HepG2 (cell line): ENCODE results near the gene USB1. TPM values are rescaled to one million over a fixed set of nuclear protein-coding genes. Genes with fewer than 3 reads are reported as not detected.

Source experiments
- ATAC-seq: fragments of 200-7000 bp; cut with Tn5 transposase; 3 replicates; pipeline ENCODE4 v1.9.1; 2020; ENCODE audit warnings: mild to moderate bottlenecking, moderate library complexity
- BruUV-seq: library from RNA; stranded (reverse); fragments of 400-500 nt; replicated peaks from 2 replicates; lab custom pipeline; 2021; lab: Mats Ljungman, UMichigan
- CTCF ChIA-PET: fragments of 300-600 bp; formaldehyde crosslinking; extraction: SDS; loops from one replicate; lab custom pipeline; 2021; ENCODE audit warnings: low total read pairs, inconsistent platforms, low intra/inter-chr PET ratio; lab: Yijun Ruan, JAX
- POLR2A ChIA-PET: fragments of 350-600 bp; sonication (Branson Sonifier 250); formaldehyde crosslinking; loops from one replicate; lab custom pipeline; 2020; ENCODE audit warnings: antibody characterized with exemption, inconsistent platforms; lab: Yijun Ruan, JAX
- DNase-seq: peaks from one replicate; pipeline ENCODE4 v3.0.0-alpha.2; 2015; ENCODE audit warnings: low spot score
- FAIRE-seq: peaks from 3 replicates; lab custom pipeline; 2011; peaks lifted over from hg19 to GRCh38; lab: Jason Lieb, UNC
- H2AFZ ChIP-seq: one replicate; pipeline ENCODE4 v1.6.1; 2011; ENCODE audit warnings: low read length, inconsistent platforms
- H3K27ac ChIP-seq: fragments of 300-600 bp; 3 replicates; pipeline ENCODE4 v1.8.0; 2011; ENCODE audit warnings: mixed run types, mild to moderate bottlenecking, mixed read lengths, low read length, inconsistent platforms; ENCODE audit not compliant: insufficient read depth; ENCODE audit errors: extremely low read length
- H3K27me3 ChIP-seq, 2 experiments: fragments of 200-600 bp in 1 of 2; 2 replicates in 1 of 2; 3 replicates in 1 of 2; pipeline versions ENCODE4 v1.6.0 to v1.8.0; 2011; ENCODE audit warnings: low read length in 2 of 2, mild to moderate bottlenecking in 2 of 2, moderate library complexity in 2 of 2, inconsistent platforms in 1 of 2; ENCODE audit not compliant: insufficient read depth in 2 of 2, control insufficient read depth in 1 of 2
- H3K36me3 ChIP-seq, 2 experiments: fragments of 200-600 bp in 1 of 2; replicated peaks in 1 of 2; 2 replicates in 1 of 2; 3 replicates in 1 of 2; pipeline versions ENCODE4 v1.5.1 to v1.8.0; 2011; ENCODE audit warnings: low read length in 2 of 2, inconsistent platforms in 1 of 2; ENCODE audit not compliant: insufficient read depth in 2 of 2, control insufficient read depth in 1 of 2
- H3K4me1 ChIP-seq: 2 replicates; pipeline ENCODE4 v1.5.1; 2012; ENCODE audit warnings: low read length, inconsistent platforms; ENCODE audit not compliant: insufficient read depth
- H3K4me2 ChIP-seq: 2 replicates; pipeline ENCODE4 v1.6.0; 2011; ENCODE audit warnings: low read depth, low read length, inconsistent platforms
- H3K4me3 ChIP-seq, 3 experiments: fragments of 200-600 bp in 1 of 3; sonication (generic), shearing (Covaris generic) in 1 of 3; replicated peaks in 1 of 3; 2 replicates each; pipeline ENCODE4 v1.5.1; 2011 to 2016; ENCODE audit warnings: low read length in 3 of 3, inconsistent platforms in 2 of 3, low read depth in 2 of 3, mild to moderate bottlenecking in 2 of 3, control low read depth in 1 of 3, mixed read lengths in 1 of 3; ENCODE audit not compliant: insufficient read depth in 1 of 3
- H3K79me2 ChIP-seq: one replicate; pipeline ENCODE4 v1.6.1; 2011; ENCODE audit warnings: low read length, inconsistent platforms; ENCODE audit not compliant: insufficient read depth
- H3K9ac ChIP-seq: 2 replicates; pipeline ENCODE4 v1.6.0; 2011; ENCODE audit warnings: mild to moderate bottlenecking, low read depth, low read length, inconsistent platforms; ENCODE audit not compliant: insufficient read depth
- H3K9me3 ChIP-seq: 2 replicates; pipeline ENCODE4 v1.5.1; 2012; ENCODE audit warnings: mild to moderate bottlenecking, low read length
- H4K20me1 ChIP-seq: 2 replicates; pipeline ENCODE4 v1.6.0; 2011; ENCODE audit warnings: inconsistent platforms, mild to moderate bottlenecking, low read length, moderate library complexity; ENCODE audit not compliant: insufficient read depth
- BCL6 ChIP-seq: IDR thresholded peaks from 2 replicates; pipeline ENCODE4 v1.6.1; 2016; ENCODE audit warnings: missing genetic modification reagents, missing compliant biosample characterization
- MTERF4 ChIP-seq: sonication (generic); formaldehyde crosslinking; IDR thresholded peaks from 2 replicates; pipeline ENCODE4 v1.8.0; 2023; ENCODE audit warnings: mild to moderate bottlenecking, missing genetic modification reagents
- PHF21A ChIP-seq: sonication (generic); formaldehyde crosslinking; IDR thresholded peaks from 2 replicates; pipeline ENCODE4 v1.5.0; 2020; ENCODE audit warnings: mild to moderate bottlenecking, missing genetic modification reagents
- ZNF296 ChIP-seq: sonication (generic); formaldehyde crosslinking; conservative IDR thresholded peaks from 2 replicates; pipeline ENCODE4 v1.5.0; 2020; ENCODE audit warnings: mild to moderate bottlenecking, missing genetic modification reagents
- ZNF691 ChIP-seq: sonication (generic); formaldehyde crosslinking; IDR thresholded peaks from 2 replicates; pipeline ENCODE4 v1.4.0; 2020; ENCODE audit warnings: missing genetic modification reagents, low read depth, mild to moderate bottlenecking, borderline replicate concordance
- ZNF773 ChIP-seq: sonication (generic); formaldehyde crosslinking; IDR thresholded peaks from 2 replicates; pipeline ENCODE4 v1.4.0; 2020; ENCODE audit warnings: missing genetic modification reagents, borderline replicate concordance
- WGBS: methylation state at CpG from one replicate; pipeline ENCODE4 v1.1.6; 2017; ENCODE audit warnings: low lambda C conversion rate; 5-methylcytosine and 5-hydroxymethylcytosine counted together
- in situ Hi-C: cut with HindIII; loops from 2 replicates; pipeline ENCODE4 v1.10.0; 2017; ENCODE audit warnings: low pct_unique_long_range_greater_than_20kb; ENCODE audit not compliant: extremely low pct_ligation_motif_present
- intact Hi-C: fragments of 100-400 bp; cut with micrococcal nuclease; formaldehyde crosslinking; loops from one replicate; pipeline ENCODE4 v1.10.0; 2022; ENCODE audit not compliant: unreplicated experiment
- polyA plus RNA-seq, 8 experiments: library from polyadenylated mRNA; depleted of rRNA in 3 of 8; stranded (reverse) in 7 of 8; unstranded in 1 of 8; fragments of >200 nt; fragmentation: Illumina TruSeq in 4 of 8; extraction: Trizol in 4 of 8; gene quantifications; 2 replicates each; pipeline versions ENCODE4 v1.2.1 to v1.2.3, GENCODE V29; 2011 to 2016; ENCODE audit warnings: low read depth in 4 of 8, missing spikeins in 1 of 8, mixed read lengths in 1 of 8; ENCODE audit not compliant: insufficient read depth in 1 of 8
- total RNA-seq, 5 experiments: library from RNA; depleted of rRNA; stranded (reverse); fragments of >200 nt; fragmentation: Illumina TruSeq; extraction: Trizol; gene quantifications; 2 replicates each; pipeline ENCODE4 v1.2.3, GENCODE V29; 2016; ENCODE audit warnings: low read depth in 1 of 5

Gene USB1
- total and polyA plus RNA-seq, 2 of the 13 experiments (the other 11 are each of a cell fraction or from before 2014, with no cell fraction given) = 16.7 to 65.4 TPM

- peaks cover 6 to 24% of the 10 kb centered on the region in 2 experiments for H3K36me3 ChIP-seq
- H4K20me1 ChIP-seq = no peaks in the 10 kb centered on the region
- H2AFZ ChIP-seq = no peak overlapping the region
- WGBS = 71% methylated on average over 12 of the region's 12 CpGs
- FAIRE-seq = no peak
- H3K9me3 ChIP-seq = no peaks in the 10 kb centered on the region
- no peak overlapping the region for H3K4me2 ChIP-seq
- H3K4me1 ChIP-seq = peaks cover 7% of the 10 kb centered on the region; the same call in 1 of the 2 replicates
- ChIA-PET POLR2A (no interaction called here), CTCF (no interaction called here)
- H3K27ac ChIP-seq = no peak overlapping the region
- H3K27me3 ChIP-seq = no peaks in the 10 kb centered on the region
- no peak for DNase-seq
- TF ChIP-seq PHF21A (no peak), ZNF773 (CRISPR knock-in tag) (no peak), ZNF296 (CRISPR knock-in tag) (no peak), BCL6 (CRISPR knock-in tag) (no peak), ZNF691 (CRISPR knock-in tag) (no peak), MTERF4 (CRISPR knock-in tag) (no peak)
- no peak overlapping the region for H3K9ac ChIP-seq
- in situ Hi-C loops = no loop called here
- intact Hi-C loops = no loop called here
- no peak overlapping the region for H3K4me3 ChIP-seq
- no peaks in the 10 kb centered on the region for H3K79me2 ChIP-seq
- no peak for ATAC-seq
- BruUV-seq = no TSS peak
Measured at GRCh38 chr16:58016840-58017446, 15.7 kb downstream of the USB1 start.
